Fibroblast of lung (primary cell): ENCODE measurements around the gene PNPLA7. TPM values are rescaled to one million over a fixed set of nuclear protein-coding genes. Genes with fewer than 3 reads are reported as not detected.

Source experiments
- DNase-seq, 2 donors: peaks; one replicate each; pipeline versions ENCODE4 v3.0.0 to v3.0.0-alpha.2; 2010; ENCODE audit warnings: low read depth in 2 of 2
- H2AFZ ChIP-seq: 2 replicates; pipeline ENCODE4 v1.5.1; 2012; ENCODE audit warnings: low read length, control low read depth, inconsistent platforms
- H3K27ac ChIP-seq: 2 replicates; pipeline ENCODE4 v1.5.1; 2011; ENCODE audit warnings: low read length, control low read depth; ENCODE audit not compliant: insufficient read depth
- H3K27me3 ChIP-seq: 2 replicates; pipeline ENCODE4 v1.5.1; 2011; ENCODE audit warnings: mild to moderate bottlenecking, low read length; ENCODE audit not compliant: control insufficient read depth, insufficient read depth
- H3K36me3 ChIP-seq: 2 replicates; pipeline ENCODE4 v1.5.1; 2011; ENCODE audit warnings: low read length; ENCODE audit not compliant: control insufficient read depth, insufficient read depth
- H3K4me1 ChIP-seq: 2 replicates; pipeline ENCODE4 v1.5.1; 2011; ENCODE audit warnings: low read length; ENCODE audit not compliant: control insufficient read depth, insufficient read depth; ENCODE audit errors: extremely low read depth
- H3K4me2 ChIP-seq: 2 replicates; pipeline ENCODE4 v1.5.1; 2011; ENCODE audit warnings: low read length, control low read depth; ENCODE audit not compliant: insufficient read depth; ENCODE audit errors: extremely low read depth
- H3K4me3 ChIP-seq, 4 experiments: fragments of 200-600 bp in 1 of 4; sonication (generic) in 1 of 4; replicated peaks in 1 of 4; 2 replicates each; pipeline ENCODE4 v1.5.1; 2011 to 2016; ENCODE audit warnings: low read length in 4 of 4, low read depth in 3 of 4, mild to moderate bottlenecking in 3 of 4, control low read depth in 2 of 4, inconsistent platforms in 1 of 4, mixed read lengths in 1 of 4; ENCODE audit not compliant: insufficient read depth in 1 of 4; ENCODE audit errors: control extremely low read depth in 1 of 4
- H3K79me2 ChIP-seq: 2 replicates; pipeline ENCODE4 v1.5.1; 2012; ENCODE audit warnings: mild to moderate bottlenecking, low read length, inconsistent platforms; ENCODE audit not compliant: control insufficient read depth, insufficient read depth
- H3K9ac ChIP-seq: 2 replicates; pipeline ENCODE4 v1.5.1; 2011; ENCODE audit warnings: mild to moderate bottlenecking, low read length, control low read depth; ENCODE audit not compliant: insufficient read depth
- H3K9me3 ChIP-seq: 2 replicates; pipeline ENCODE4 v1.5.1; 2012; ENCODE audit warnings: low read depth, low read length; ENCODE audit not compliant: control insufficient read depth, insufficient read depth
- H4K20me1 ChIP-seq: 2 replicates; pipeline ENCODE4 v1.5.1; 2011; ENCODE audit warnings: low read length; ENCODE audit not compliant: control insufficient read depth, insufficient read depth; ENCODE audit errors: extremely low read depth
- CTCF ChIP-seq, 2 donors: IDR thresholded peaks in 1 of 2; conservative IDR thresholded peaks in 1 of 2; 1 replicate in 1 of 2; 2 replicates in 1 of 2; pipeline ENCODE4 v1.5.1; 2011 to 2012; ENCODE audit warnings: low read length in 2 of 2, control low read depth in 1 of 2, inconsistent platforms in 1 of 2, low read depth in 1 of 2, mild to moderate bottlenecking in 1 of 2
- EZH2 ChIP-seq: IDR thresholded peaks from 2 replicates; pipeline ENCODE4 v1.5.1; 2012; ENCODE audit warnings: low read length, control low read depth, mild to moderate bottlenecking; ENCODE audit errors: missing control alignments
- polyA plus RNA-seq, 2 donors: library from polyadenylated mRNA; depleted of rRNA in 1 of 2; stranded (reverse) in 1 of 2; unstranded in 1 of 2; fragments of >200 nt; gene quantifications; 2 replicates each; pipeline ENCODE4 v1.2.1, GENCODE V29; 2011 to 2012; ENCODE audit warnings: missing spikeins in 1 of 2
- total RNA-seq: library from RNA; depleted of rRNA; stranded (reverse); fragments of >200 nt; gene quantifications from 2 replicates; pipeline ENCODE4 v1.2.1, GENCODE V29; 2014

Gene PNPLA7
- total and polyA plus RNA-seq, 2 donors (not counting 1 experiment from before 2014, with no cell fraction given), result 0.23 to 3.0 TPM

DNA sequence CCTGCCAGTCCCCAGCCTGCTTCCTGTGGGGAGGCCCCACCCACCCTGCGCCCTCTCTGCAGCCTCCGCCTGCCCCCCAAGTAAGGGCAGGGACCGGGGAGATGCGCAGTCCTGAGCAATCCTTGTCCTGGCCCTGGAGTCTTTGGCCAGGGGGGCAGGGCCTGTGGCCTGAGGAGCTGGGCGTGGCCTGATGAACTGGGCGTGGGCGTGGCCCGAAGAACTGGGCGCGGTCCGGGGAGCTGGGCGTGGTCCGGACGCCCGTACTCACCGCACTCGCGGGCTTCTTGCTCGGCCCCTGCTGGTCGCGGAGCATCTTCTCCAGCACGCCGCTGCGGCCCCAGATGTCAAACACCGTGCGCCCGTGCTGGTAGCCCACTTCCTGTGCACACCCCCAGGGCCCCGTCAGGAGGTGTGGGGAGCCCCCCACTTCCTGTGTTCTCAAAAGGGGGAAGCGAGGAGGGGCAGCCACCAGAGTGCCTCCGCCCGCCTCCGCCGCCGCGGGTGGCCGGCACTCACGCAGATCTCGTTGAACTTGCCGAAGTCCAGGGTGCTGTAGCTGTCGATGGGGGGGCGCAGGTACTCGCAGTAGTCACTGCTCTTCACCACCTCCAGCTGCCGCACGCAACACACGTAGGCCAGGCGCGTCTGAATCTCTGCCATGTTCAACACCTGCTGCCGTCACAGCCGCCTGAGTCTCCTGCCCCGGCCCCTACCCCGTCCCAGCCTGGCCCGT lies 88.4 kb downstream of the PNPLA7 start:
- no peaks in the 10 kb centered on the region for H3K27me3 ChIP-seq
- H3K9ac ChIP-seq, result no peak overlapping the region
- H3K9me3 ChIP-seq, result no peaks in the 10 kb centered on the region
- no peak overlapping the region for H3K4me2 ChIP-seq
- H3K4me1 ChIP-seq, result peaks cover 3% of the 10 kb centered on the region
- DNase-seq, result peak in 1 of 2 donors; percentile 37
- no peak overlapping the region for H2AFZ ChIP-seq
- no peaks in the 10 kb centered on the region for H4K20me1 ChIP-seq
- H3K27ac ChIP-seq, result no peak overlapping the region
- H3K36me3 ChIP-seq, result peaks cover 5% of the 10 kb centered on the region
- H3K4me3 ChIP-seq, result no peak overlapping the region
- TF ChIP-seq EZH2 (no peak), CTCF (conservative IDR thresholded peaks at IDR 0.05 in 1 of 2, IDR thresholded peaks at IDR 0.05 in 1 of 2; ENCODE audit: low read depth in 1 of 2, low read length in 2 of 2) (no peak)
- peaks cover 3% of the 10 kb centered on the region for H3K79me2 ChIP-seq

DNA sequence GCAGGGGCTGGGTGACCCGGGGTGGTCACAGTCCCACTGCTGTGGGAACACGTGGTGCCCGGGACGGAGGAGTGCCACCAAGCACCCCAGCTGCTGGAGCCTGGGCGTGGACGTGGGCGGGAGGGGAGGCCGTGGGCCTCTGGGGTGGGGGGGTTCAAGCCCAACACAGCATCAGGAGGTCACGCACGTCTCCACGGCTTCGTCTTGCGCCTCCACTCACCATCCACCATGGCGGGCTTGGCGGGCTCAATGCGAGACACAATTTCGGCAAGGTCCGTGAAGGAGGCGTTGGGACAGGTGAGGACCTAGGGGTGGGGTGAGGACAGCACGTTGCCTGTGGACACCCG lies 88.9 kb downstream of the PNPLA7 start:
- H3K27ac ChIP-seq, result no peak overlapping the region

More for the DNA sequence above, 88.9 kb downstream of the PNPLA7 start:
- H3K9me3 ChIP-seq, result no peaks in the 10 kb centered on the region
- no peaks in the 10 kb centered on the region for H3K27me3 ChIP-seq
- no peak overlapping the region for H3K4me2 ChIP-seq
- no peak overlapping the region for H3K4me3 ChIP-seq
- no peaks in the 10 kb centered on the region for H4K20me1 ChIP-seq
- no peak overlapping the region for H3K9ac ChIP-seq
- H2AFZ ChIP-seq, result no peak overlapping the region
- TF ChIP-seq EZH2, result no peak
- TF ChIP-seq CTCF (conservative IDR thresholded peaks at IDR 0.05 in 1 of 2, IDR thresholded peaks at IDR 0.05 in 1 of 2; ENCODE audit: low read depth in 1 of 2, low read length in 2 of 2), result no peak
- H3K36me3 ChIP-seq, result peaks cover 5% of the 10 kb centered on the region
- peaks cover 3% of the 10 kb centered on the region for H3K79me2 ChIP-seq
- DNase-seq, result no peak
- peaks cover 3% of the 10 kb centered on the region for H3K4me1 ChIP-seq
